GM03348 (cell line): ENCODE results near the gene ACBD6.

Experiments
- DNase-seq: peaks from one replicate; pipeline ENCODE4 v3.0.0; 2012; ENCODE audit warnings: low spot score

ACBD6 gene

GRCh38 chr1:180241716-180242544 lies 260.4 kb downstream of the ACBD6 start:
- peak; percentile 46 for DNase-seq

GRCh38 chr1:180239145-180240096 lies 263.0 kb downstream of the ACBD6 start:
- no peak for DNase-seq

GRCh38 chr1:180238675-180239074 lies 263.7 kb downstream of the ACBD6 start:
- DNase-seq: no peak
